ENCODE results near the gene MICA.
"Not testable (repeated sequence)": the region's sequence is repeated elsewhere in the genome, so short reads cannot be mapped to it uniquely, and the experiment has no call there.

Gene MICA

GRCh38 chr6:31383149-31383548, 20.2 kb upstream of the MICA start:
- peak; percentile 28 for DNase-seq

GRCh38 chr6:31385041-31385440, 18.4 kb upstream of the MICA start:
- no peak for DNase-seq

- no peak for DNase-seq
Measured at GRCh38 chr6:31386099-31386498, 17.3 kb upstream of the MICA start.

GRCh38 chr6:31386977-31387376, 16.4 kb upstream of the MICA start:
- DNase-seq: no peak

GRCh38 chr6:31388916-31389801, 14.2 kb upstream of the MICA start:
- not testable (repeated sequence) for DNase-seq

GRCh38 chr6:31389802-31390132, 13.6 kb upstream of the MICA start:
- DNase-seq: not testable (repeated sequence)

- DNase-seq: no peak
Measured at GRCh38 chr6:31393932-31394331, 9.5 kb upstream of the MICA start.

GRCh38 chr6:31394381-31394780, 9.0 kb upstream of the MICA start:
- DNase-seq: no peak

GRCh38 chr6:31395832-31396231, 7.6 kb upstream of the MICA start:
- no peak for DNase-seq

- peak; percentile 92 for DNase-seq
Measured at GRCh38 chr6:31396422-31397152, 6.8 kb upstream of the MICA start.

- DNase-seq: not testable (repeated sequence)
Measured at GRCh38 chr6:31397153-31397499, 6.3 kb upstream of the MICA start.

GRCh38 chr6:31397901-31398525, 5.4 kb upstream of the MICA start:
- DNase-seq: no peak

- DNase-seq: peak; percentile 80
Measured at GRCh38 chr6:31399589-31400466, 3.6 kb upstream of the MICA start.

- DNase-seq: peak; percentile 82
Measured at GRCh38 chr6:31400467-31401289, 2.7 kb upstream of the MICA start.

GRCh38 chr6:31401403-31401802, 2.0 kb upstream of the MICA start:
- DNase-seq: no peak

GRCh38 chr6:31402324-31403282, 792 bp upstream of the MICA start:
- DNase-seq: peak; percentile 43

- DNase-seq: not testable (repeated sequence)
Measured at GRCh38 chr6:31404061-31404364, 618 bp downstream of the MICA start.

- DNase-seq: no peak
Measured at GRCh38 chr6:31405996-31406395, 2.6 kb downstream of the MICA start.

GRCh38 chr6:31407699-31408098, 4.3 kb downstream of the MICA start:
- DNase-seq: no peak

GRCh38 chr6:31412506-31412905, 9.1 kb downstream of the MICA start:
- no peak for DNase-seq

All from stimulated activated CD4-positive, alpha-beta T cell treated with anti-CD3 and anti-CD28 coated beads, Interleukin-15, amount 100 ng/mL, for 24 hours (primary cell).